K562 (cell line): Measurements from ENCODE around the gene SLC25A5. TPM values are rescaled to one million over a fixed set of nuclear protein-coding genes. Genes with fewer than 3 reads are reported as not detected.

Source experiments
- ATAC-seq: fragments of 200-7000 bp; cut with Tn5 transposase; 3 replicates; pipeline ENCODE4 v1.9.1; 2020; ENCODE audit warnings: moderate library complexity
- BruUV-seq: library from RNA; stranded (reverse); fragments of 400-500 nt; replicated peaks from 2 replicates; lab custom pipeline; 2021; lab: Mats Ljungman, UMichigan
- CTCF ChIA-PET: fragments of 300-600 bp; formaldehyde crosslinking; extraction: SDS; loops from one replicate; lab custom pipeline; 2021; ENCODE audit warnings: low intra/inter-chr PET ratio; lab: Yijun Ruan, JAX
- POLR2A ChIA-PET: fragments of 300-600, 350-650 bp; sonication (Branson Sonifier 250); formaldehyde crosslinking; extraction: SDS; loops from one replicate; lab custom pipeline; 2021; ENCODE audit warnings: antibody characterized with exemption, inconsistent platforms; lab: Yijun Ruan, JAX
- DNase-seq, 4 experiments: peaks; one replicate each; pipeline versions ENCODE4 v3.0.0 to v3.0.0-alpha.2; 2011 to 2018; ENCODE audit warnings: low spot score in 3 of 4, mixed read lengths in 3 of 4; ENCODE audit errors: extremely low read depth in 1 of 4
- FAIRE-seq: peaks from 2 replicates; lab custom pipeline; 2011; peaks lifted over from hg19 to GRCh38; lab: Jason Lieb, UNC
- H2AFZ ChIP-seq: 2 replicates; pipeline ENCODE4 v1.6.0; 2011; ENCODE audit warnings: low read depth, low read length, control low read depth, inconsistent platforms
- H3K27ac ChIP-seq: fragments of 200-600 bp; 3 replicates; pipeline ENCODE4 v1.8.0; 2011; ENCODE audit warnings: low read depth, mild to moderate bottlenecking, control low read depth, inconsistent platforms, low read length, moderate library complexity, mixed read lengths; ENCODE audit errors: extremely low read depth
- H3K27me3 ChIP-seq, 2 experiments: fragments of 300-600 bp in 1 of 2; 2 replicates in 1 of 2; 3 replicates in 1 of 2; pipeline versions ENCODE4 v1.6.0 to v1.8.0; 2011; ENCODE audit warnings: inconsistent platforms in 2 of 2, low read length in 2 of 2, mild to moderate bottlenecking in 1 of 2, mixed read lengths in 1 of 2, moderate library complexity in 1 of 2; ENCODE audit not compliant: control insufficient read depth in 2 of 2, insufficient read depth in 2 of 2
- H3K36me3 ChIP-seq: fragments of 300-600 bp; 3 replicates; pipeline ENCODE4 v1.8.0; 2011; ENCODE audit warnings: mild to moderate bottlenecking, low read length, inconsistent platforms; ENCODE audit not compliant: control insufficient read depth, insufficient read depth
- H3K4me1 ChIP-seq, 2 experiments: fragments of 200-600 bp in 1 of 2; replicated peaks in 1 of 2; 2 replicates in 1 of 2; 3 replicates in 1 of 2; pipeline versions ENCODE4 v1.5.1 to v1.8.0; 2011; ENCODE audit warnings: inconsistent platforms in 2 of 2, low read length in 2 of 2, mild to moderate bottlenecking in 1 of 2, mixed read lengths in 1 of 2, moderate library complexity in 1 of 2; ENCODE audit not compliant: control insufficient read depth in 2 of 2, insufficient read depth in 2 of 2
- H3K4me2 ChIP-seq: 2 replicates; pipeline ENCODE4 v1.6.1; 2011; ENCODE audit warnings: low read length, control low read depth, inconsistent platforms, mixed read lengths; ENCODE audit not compliant: insufficient read depth
- H3K4me3 ChIP-seq: fragments of 200-600 bp; sonication (generic), shearing (Covaris generic); 2 replicates; pipeline ENCODE4 v1.5.1; 2016; ENCODE audit warnings: control low read depth, inconsistent platforms
- H3K79me2 ChIP-seq: fragments of 200-600 bp; 3 replicates; pipeline ENCODE4 v1.8.0; 2011; ENCODE audit warnings: low read length, inconsistent platforms; ENCODE audit not compliant: control insufficient read depth, insufficient read depth
- H3K9ac ChIP-seq, 2 experiments: 2 replicates each; pipeline versions ENCODE4 v1.6.0 to v1.6.1; 2011; ENCODE audit warnings: low read depth in 2 of 2, low read length in 2 of 2, control low read depth in 1 of 2, inconsistent platforms in 1 of 2, mild to moderate bottlenecking in 1 of 2, mixed read lengths in 1 of 2; ENCODE audit not compliant: insufficient read depth in 1 of 2
- H3K9me1 ChIP-seq: one replicate; pipeline ENCODE4 v1.6.0; 2011; ENCODE audit warnings: inconsistent platforms, mild to moderate bottlenecking, low read length, moderate library complexity; ENCODE audit not compliant: control insufficient read depth, insufficient read depth
- H3K9me3 ChIP-seq: replicated peaks from 2 replicates; pipeline ENCODE4 v1.5.1; 2011; ENCODE audit warnings: low read depth, low read length, inconsistent platforms; ENCODE audit not compliant: control insufficient read depth, insufficient read depth
- H4K20me1 ChIP-seq: replicated peaks from 2 replicates; pipeline ENCODE4 v1.6.1; 2011; ENCODE audit warnings: low read length, inconsistent platforms, mixed read lengths; ENCODE audit not compliant: control insufficient read depth, insufficient read depth
- ARHGAP35 ChIP-seq: fragments of 450-650 bp; IDR thresholded peaks from 2 replicates; pipeline ENCODE4 v1.6.1; 2018; ENCODE audit not compliant: partially characterized antibody
- BHLHE40 ChIP-seq: IDR thresholded peaks from 2 replicates; pipeline ENCODE4 v1.6.1; 2011; ENCODE audit warnings: low read length, improper control_type of control experiment
- CXXC5 ChIP-seq: fragments of 250-450 bp; sonication (Bioruptor Pico); IDR thresholded peaks from 2 replicates; pipeline ENCODE4 v1.8.0; 2022; ENCODE audit warnings: inconsistent platforms, mild to moderate bottlenecking, moderate library complexity
- ESRRA ChIP-seq: fragments of 450-650 bp; IDR thresholded peaks from 2 replicates; pipeline ENCODE4 v1.6.1; 2014; ENCODE audit warnings: low read depth, mild to moderate bottlenecking, moderate library complexity, borderline replicate concordance
- HDAC2 ChIP-seq: fragments of 450-650 bp; IDR thresholded peaks from 2 replicates; pipeline ENCODE4 v1.6.1; 2016; ENCODE audit warnings: mild to moderate bottlenecking
- PHTF2 ChIP-seq: fragments of 250-450 bp; sonication (Bioruptor Pico); IDR thresholded peaks from 2 replicates; pipeline ENCODE4 v1.5.0; 2021; ENCODE audit warnings: mild to moderate bottlenecking
- PKNOX1 ChIP-seq: fragments of 450-650 bp; IDR thresholded peaks from 2 replicates; pipeline ENCODE4 v1.6.1; 2016
- RBM25 ChIP-seq: fragments of 200-400 bp; formaldehyde crosslinking; IDR thresholded peaks from 2 replicates; pipeline ENCODE4 v1.6.1; 2018; ENCODE audit warnings: low read length, low read depth, moderate library complexity; ENCODE audit not compliant: severe bottlenecking
- ZNF217 ChIP-seq: sonication (generic); formaldehyde crosslinking; IDR thresholded peaks from 2 replicates; pipeline ENCODE4 v1.8.0; 2022; ENCODE audit warnings: mild to moderate bottlenecking, missing genetic modification reagents
- ZNF282 ChIP-seq: sonication (generic); formaldehyde crosslinking; IDR thresholded peaks from 2 replicates; pipeline ENCODE4 v1.8.1; 2023; ENCODE audit warnings: missing genetic modification reagents
- WGBS: fragments of 100-300 bp; shearing (Covaris generic); methylation state at CpG from one replicate; pipeline ENCODE4 v1.1.6; 2016; ENCODE audit warnings: low coverage, mixed read lengths; ENCODE audit not compliant: insufficient coverage; ENCODE audit errors: missing lambda C conversion rate; 5-methylcytosine and 5-hydroxymethylcytosine counted together
- in situ Hi-C: fragments of 300-500 bp; cut with MboI; formaldehyde crosslinking; loops from 4 replicates; pipeline ENCODE4 v1.15.0; 2018; ENCODE audit warnings: inconsistent platforms, mixed read lengths
- intact Hi-C: fragments of 100-400 bp; cut with micrococcal nuclease; formaldehyde crosslinking; loops from 2 replicates; pipeline ENCODE4 v1.14.2; 2022
- polyA plus RNA-seq, 8 experiments: library from polyadenylated mRNA; depleted of rRNA in 4 of 8; stranded (reverse) in 5 of 8; unstranded in 3 of 8; fragments of >200 nt; fragmentation: Nextera tagmentation in 2 of 8; fragmentation: Illumina TruSeq in 1 of 8; extraction: Ambion mirVana in 2 of 8; extraction: Trizol in 1 of 8; gene quantifications; 2 replicates each; pipeline versions ENCODE4 v1.2.1 to v1.2.3, GENCODE V29; 2011 to 2014; ENCODE audit warnings: inconsistent platforms in 1 of 8, missing spikeins in 1 of 8
- total RNA-seq, 7 experiments: library from RNA; depleted of rRNA in 6 of 7; stranded (reverse); fragments of >200 nt in 6 of 7; fragmentation: Illumina TruSeq in 2 of 7; extraction: Trizol in 2 of 7; gene quantifications; 2 replicates each; pipeline versions ENCODE4 v1.2.1 to v1.2.3, GENCODE V29; 2011 to 2021; ENCODE audit warnings: low replicate concordance in 1 of 7
- TF ChIP-seq, protein P1 (sequence below): fragments of 250-450 bp; sonication (Bioruptor Pico); IDR thresholded peaks from 2 replicates; pipeline ENCODE4 v1.4.0; 2020; ENCODE audit warnings: mild to moderate bottlenecking, moderate library complexity
- TF ChIP-seq, protein P2 (sequence below): sonication (generic); formaldehyde crosslinking; IDR thresholded peaks from 2 replicates; pipeline ENCODE4 v1.9.0; 2022; ENCODE audit warnings: mild to moderate bottlenecking, missing genetic modification reagents

The SLC25A5 gene
- total and polyA plus RNA-seq, 9 of the 15 experiments (the other 6 are each of a cell fraction or from before 2014, with no cell fraction given): 470 to 5,247 (median 596) TPM

- Histone ChIP-seq H3K9me3 (no peaks in the 10 kb centered on the region), H3K4me1 (peaks cover 6 to 9% of the 10 kb centered on the region in 2 experiments; a peak in 3 of 5 replicates), H3K9me1 (no peaks in the 10 kb centered on the region), H4K20me1 (no peaks in the 10 kb centered on the region), H2AFZ (no peak overlapping the region), H3K9ac (no peak overlapping the region), H3K27me3 (peaks cover 0 to 4% of the 10 kb centered on the region in 2 experiments; a peak in 3 of 5 replicates), H3K4me3 (no peak overlapping the region), H3K79me2 (no peaks in the 10 kb centered on the region), H3K4me2 (no peak overlapping the region), H3K36me3 (no peaks in the 10 kb centered on the region), H3K27ac (no peak overlapping the region)
- ATAC-seq (no peak), FAIRE-seq (no peak), DNase-seq (no peak)
- TF ChIP-seq ZNF217 (CRISPR knock-in tag) (no peak), ARHGAP35 (no peak), CXXC5 (CRISPR knock-in tag) (no peak), ZNF282 (no peak), ESRRA (peak; percentile 57; the same call in 1 of the 2 replicates)
- ChIA-PET CTCF (no interaction called here), POLR2A (interaction anchor here (0.6 to 3.1 kb wide), 5 partner anchors 9 to 1129 kb away, joined by 3 to 22 read pairs (median 3); partner anchors contain the start of gene SLC25A5)
- intact Hi-C loops: no loop called here
- WGBS: 14% methylated on average over 4 of the region's 4 CpGs
- BruUV-seq: no TSS peak
- in situ Hi-C loops: no loop called here
Measured at GRCh38 chrX:119478504-119478903, 10.3 kb downstream of the SLC25A5 start.

DNA sequence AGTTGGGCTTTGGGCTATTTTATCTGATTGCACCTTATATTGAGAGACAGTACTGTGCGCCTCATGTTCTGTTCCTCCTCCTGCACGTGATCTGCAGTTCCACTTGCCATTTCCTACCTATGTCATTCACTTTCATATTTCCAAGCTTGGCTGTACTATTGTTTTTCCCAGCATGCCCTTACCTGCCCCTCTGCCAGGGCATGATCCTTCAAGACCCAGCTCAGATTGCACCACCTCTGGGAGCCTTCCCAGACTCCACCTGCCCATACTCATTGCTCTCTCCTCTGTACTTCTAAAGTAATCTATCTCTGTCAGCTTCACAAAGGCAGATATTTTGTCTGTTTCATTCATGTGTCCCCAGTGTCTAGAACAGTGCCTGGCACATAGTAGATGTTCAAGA lies 11.6 kb downstream of the SLC25A5 start:
- WGBS: 38% methylated on average over 2 of the region's 2 CpGs
- CTCF ChIA-PET: no interaction called here
- Histone ChIP-seq H3K27me3 (no peaks in the 10 kb centered on the region; a peak in 3 of 5 replicates), H3K4me1 (peaks cover 6 to 9% of the 10 kb centered on the region in 2 experiments; a peak in 3 of 5 replicates), H3K36me3 (no peaks in the 10 kb centered on the region), H3K79me2 (no peaks in the 10 kb centered on the region), H3K9ac (no peak overlapping the region; a peak in 1 of 4 replicates), H3K4me3 (no peak overlapping the region), H3K9me3 (no peaks in the 10 kb centered on the region), H2AFZ (no peak overlapping the region), H4K20me1 (no peaks in the 10 kb centered on the region), H3K4me2 (no peak overlapping the region), H3K27ac (no peak overlapping the region), H3K9me1 (no peaks in the 10 kb centered on the region)
- in situ Hi-C loops: no loop called here
- intact Hi-C loops: no loop called here
- BruUV-seq: no TSS peak
- POLR2A ChIA-PET: interaction anchor here (3.1 kb wide), 1 partner anchor 11 kb away, joined by 22 read pairs; the partner anchor contains the start of gene SLC25A5
- no peak for FAIRE-seq
- TF ChIP-seq HDAC2: no peak
- TF ChIP-seq PKNOX1: peak; percentile 32; the same call in 1 of the 2 replicates
- peak; percentile 58 for TF ChIP-seq BHLHE40
- TF ChIP-seq RBM25: peak; percentile 22
- TF ChIP-seq, protein P1, sequence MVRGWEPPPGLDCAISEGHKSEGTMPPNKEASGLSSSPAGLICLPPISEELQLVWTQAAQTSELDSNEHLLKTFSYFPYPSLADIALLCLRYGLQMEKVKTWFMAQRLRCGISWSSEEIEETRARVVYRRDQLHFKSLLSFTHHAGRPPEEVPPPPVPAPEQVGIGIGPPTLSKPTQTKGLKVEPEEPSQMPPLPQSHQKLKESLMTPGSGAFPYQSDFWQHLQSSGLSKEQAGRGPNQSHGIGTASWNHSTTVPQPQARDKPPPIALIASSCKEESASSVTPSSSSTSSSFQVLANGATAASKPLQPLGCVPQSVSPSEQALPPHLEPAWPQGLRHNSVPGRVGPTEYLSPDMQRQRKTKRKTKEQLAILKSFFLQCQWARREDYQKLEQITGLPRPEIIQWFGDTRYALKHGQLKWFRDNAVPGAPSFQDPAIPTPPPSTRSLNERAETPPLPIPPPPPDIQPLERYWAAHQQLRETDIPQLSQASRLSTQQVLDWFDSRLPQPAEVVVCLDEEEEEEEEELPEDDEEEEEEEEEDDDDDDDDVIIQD: no peak
- no peak for TF ChIP-seq PHTF2
- TF ChIP-seq, protein P2, sequence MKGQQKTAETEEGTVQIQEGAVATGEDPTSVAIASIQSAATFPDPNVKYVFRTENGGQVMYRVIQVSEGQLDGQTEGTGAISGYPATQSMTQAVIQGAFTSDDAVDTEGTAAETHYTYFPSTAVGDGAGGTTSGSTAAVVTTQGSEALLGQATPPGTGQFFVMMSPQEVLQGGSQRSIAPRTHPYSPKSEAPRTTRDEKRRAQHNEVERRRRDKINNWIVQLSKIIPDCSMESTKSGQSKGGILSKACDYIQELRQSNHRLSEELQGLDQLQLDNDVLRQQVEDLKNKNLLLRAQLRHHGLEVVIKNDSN: peak; percentile 37; the same call in 1 of the 2 replicates
- no peak for ATAC-seq
- DNase-seq: no peak
